ENCODE data around the gene ARPC2. TPM values are rescaled to one million over a fixed set of nuclear protein-coding genes. Genes with fewer than 3 reads are reported as not detected.

ARPC2 gene
- total and polyA plus RNA-seq, 12 donors, result 58.5 to 213 (median 134) TPM

- intact Hi-C loops (cut with DNase I), result no loop called here
- ATAC-seq, result no peak
- Histone ChIP-seq H3K36me3 (no peaks in the 10 kb centered on the region), H3K27me3 (no peaks in the 10 kb centered on the region), H3K4me3 (no peak overlapping the region), H3K27ac (no peak overlapping the region), H3K9me3 (no peaks in the 10 kb centered on the region), H3K4me1 (peaks cover 0 to 13% (median 0%) of the 10 kb centered on the region in 9 donors)
- no peak for DNase-seq
- WGBS, 2 donors, result 90 to 94% methylated on average over 3 of the region's 3 CpGs
- TF ChIP-seq CTCF (IDR thresholded peaks at IDR 0.05), result no peak
Observed at GRCh38 chr2:218194880-218195279, 22.1 kb upstream of the ARPC2 start.

DNA sequence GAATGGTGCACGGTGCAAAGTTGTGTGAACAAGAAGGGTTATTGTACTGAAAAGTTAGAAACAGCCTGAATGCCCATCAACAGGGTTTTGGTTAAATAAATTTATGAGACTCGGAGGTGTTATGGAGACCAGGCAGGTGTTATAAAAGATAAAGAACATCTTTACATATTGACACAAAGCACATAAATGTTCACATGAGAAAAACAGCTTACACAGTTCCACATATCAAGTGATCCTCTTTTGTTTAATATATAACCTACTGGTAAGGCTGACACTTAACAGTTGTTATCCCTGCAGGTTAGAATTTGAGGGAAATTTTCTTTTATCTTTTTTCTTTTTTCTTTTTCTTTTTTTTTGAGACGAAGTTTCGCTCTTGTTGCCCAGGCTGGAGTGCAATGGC, 20.0 kb upstream of the ARPC2 start:
- ATAC-seq (no peak), DNase-seq (no peak)
- no peaks in the 10 kb centered on the region for H3K27me3 ChIP-seq
- no peaks in the 10 kb centered on the region for H3K9me3 ChIP-seq
- H3K4me3 ChIP-seq, result no peak overlapping the region
- H3K36me3 ChIP-seq, result no peaks in the 10 kb centered on the region
- intact Hi-C loops (cut with DNase I), result no loop called here
- H3K4me1 ChIP-seq, result peaks cover 0 to 13% (median 0%) of the 10 kb centered on the region in 9 donors
- 83 to 92% methylated on average over 4 of the region's 4 CpGs for WGBS, 2 donors
- TF ChIP-seq CTCF (IDR thresholded peaks at IDR 0.05), result no peak
- H3K27ac ChIP-seq, result no peak overlapping the region

- 88 to 89% methylated on average over 3 of the region's 3 CpGs for WGBS, 2 donors
- Histone ChIP-seq H3K4me3 (no peak overlapping the region), H3K4me1 (no peaks in the 10 kb centered on the region), H3K27me3 (no peaks in the 10 kb centered on the region), H3K36me3 (no peaks in the 10 kb centered on the region), H3K27ac (no peak overlapping the region), H3K9me3 (no peaks in the 10 kb centered on the region)
- intact Hi-C loops (cut with DNase I), result no loop called here
- no peak for DNase-seq
- no peak for TF ChIP-seq CTCF (IDR thresholded peaks at IDR 0.05)
- ATAC-seq, result no peak
Observed at GRCh38 chr2:218202266-218202665, 14.7 kb upstream of the ARPC2 start.

- intact Hi-C loops (cut with DNase I), result no loop called here
Observed at GRCh38 chr2:218209078-218209477, 7.9 kb upstream of the ARPC2 start.

More at GRCh38 chr2:218209078-218209477, 7.9 kb upstream of the ARPC2 start:
- no peaks in the 10 kb centered on the region for H3K4me1 ChIP-seq
- H3K9me3 ChIP-seq, result peaks cover 0 to 7% (median 0%) of the 10 kb centered on the region in 11 donors
- H3K4me3 ChIP-seq, result no peak overlapping the region
- H3K27ac ChIP-seq, result no peak overlapping the region
- no peaks in the 10 kb centered on the region for H3K36me3 ChIP-seq
- no peak for TF ChIP-seq CTCF (IDR thresholded peaks at IDR 0.05)
- DNase-seq, result no peak
- ATAC-seq, result no peak
- no peaks in the 10 kb centered on the region for H3K27me3 ChIP-seq
- WGBS, 2 donors, result 89 to 92% methylated on average over 3 of the region's 3 CpGs

All from heart right ventricle (tissue), 16 donors.